ENCODE measurements around the gene EIF4E1B. TPM values are rescaled to one million over a fixed set of nuclear protein-coding genes. Genes with fewer than 3 reads are reported as not detected.
A peak's percentile ranks its signal among the peaks of the same experiment; 100 is the strongest.
"Not testable (repeated sequence)": the region's sequence is repeated elsewhere in the genome, so short reads cannot be mapped to it uniquely, and the experiment has no call there.

Gene EIF4E1B, protein sequence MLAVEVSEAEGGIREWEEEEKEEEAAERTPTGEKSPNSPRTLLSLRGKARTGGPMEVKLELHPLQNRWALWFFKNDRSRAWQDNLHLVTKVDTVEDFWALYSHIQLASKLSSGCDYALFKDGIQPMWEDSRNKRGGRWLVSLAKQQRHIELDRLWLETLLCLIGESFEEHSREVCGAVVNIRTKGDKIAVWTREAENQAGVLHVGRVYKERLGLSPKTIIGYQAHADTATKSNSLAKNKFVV
- polyA plus RNA-seq (2012; ENCODE audit: low read depth, missing spikeins) = not detected

DNA sequence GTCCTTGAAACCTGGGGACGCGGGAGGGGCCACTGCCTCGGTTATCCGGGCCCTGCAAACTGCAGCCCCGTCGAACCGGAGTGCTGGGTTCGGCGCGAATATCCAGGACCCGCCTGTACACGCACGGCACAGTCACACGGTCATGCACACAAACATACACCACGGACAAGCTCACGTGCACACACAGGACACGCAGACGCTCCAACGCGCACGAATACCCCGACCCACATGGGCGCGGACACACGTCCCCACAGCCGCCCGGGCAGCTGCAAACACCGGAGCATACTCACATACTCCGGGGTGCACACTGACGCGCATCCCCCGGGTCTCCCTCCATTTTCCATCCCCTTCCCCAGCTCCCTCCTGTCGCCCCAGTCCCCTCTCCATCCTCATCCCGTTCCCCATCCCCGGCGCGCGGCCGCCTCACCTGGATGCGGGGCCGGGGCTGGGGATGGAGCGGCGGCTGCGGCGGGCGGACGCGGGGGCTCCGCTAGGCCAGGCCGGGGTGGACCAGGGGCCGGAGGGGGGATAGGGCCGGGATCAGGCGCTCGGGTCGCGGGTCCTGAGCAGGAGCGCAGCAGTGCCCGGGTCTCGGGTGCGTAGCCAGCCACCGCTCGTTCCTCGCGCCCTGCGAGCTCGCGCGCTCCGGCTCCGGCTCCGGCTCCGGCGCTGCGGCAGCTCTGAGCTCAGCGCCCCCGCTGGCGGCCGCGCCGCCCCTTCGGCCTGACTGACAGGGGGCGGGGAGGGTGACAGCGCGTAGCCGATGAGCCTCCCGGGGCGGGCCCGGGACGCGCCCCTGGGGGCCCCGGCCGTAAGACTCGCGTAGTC, at the start of gene EIF4E1B, which contains the start of gene SNCB:
TSS of gene EIF4E1B (plus strand) at position 823 of the 828 bp plus-strand sequence. CDS start 12,113 bp downstream, outside the sequence.
TSS of gene SNCB (minus strand) at position 682 of the 828 bp plus-strand sequence. CDS start 880 bp downstream, outside the sequence.
- FAIRE-seq = peak; percentile 13
- peak; percentile 84 for DNase-seq (ENCODE audit: insufficient read length, low spot score)

GRCh38 chr5:176581361-176581760, 49.1 kb upstream of the EIF4E1B start:
- DNase-seq (ENCODE audit: insufficient read length, low spot score) = no peak
- TF ChIP-seq SPI1 (IDR thresholded peaks at IDR 0.05; ENCODE audit: low read depth, low read length) = no peak
- no peak for TF ChIP-seq POLR2AphosphoS5 (IDR thresholded peaks at IDR 0.05; ENCODE audit: low read depth, low read length)
- TF ChIP-seq POLR2A (IDR thresholded peaks at IDR 0.05; ENCODE audit: low read depth, low read length) = no peak
- no peak for TF ChIP-seq PAX5 (IDR thresholded peaks at IDR 0.05; ENCODE audit: insufficient read depth, low read length, severe bottlenecking)
- TF ChIP-seq POU2F2 (IDR thresholded peaks at IDR 0.05; ENCODE audit: low read depth, low read length) = no peak
- no peak for TF ChIP-seq TAF1 (IDR thresholded peaks at IDR 0.05; ENCODE audit: low read depth, low read length)
- no peak for FAIRE-seq

More for the DNA sequence above, at the start of gene EIF4E1B, which contains the start of gene SNCB:
- TF ChIP-seq SPI1 (IDR thresholded peaks at IDR 0.05; ENCODE audit: low read depth, low read length) = no peak
- TF ChIP-seq POU2F2 (IDR thresholded peaks at IDR 0.05; ENCODE audit: low read depth, low read length) = no peak
- no peak for TF ChIP-seq PAX5 (IDR thresholded peaks at IDR 0.05; ENCODE audit: insufficient read depth, low read length, severe bottlenecking)
- TF ChIP-seq TAF1 (IDR thresholded peaks at IDR 0.05; ENCODE audit: low read depth, low read length) = no peak
- TF ChIP-seq POLR2A (IDR thresholded peaks at IDR 0.05; ENCODE audit: low read depth, low read length) = no peak
- TF ChIP-seq POLR2AphosphoS5 (IDR thresholded peaks at IDR 0.05; ENCODE audit: low read depth, low read length) = no peak

DNA sequence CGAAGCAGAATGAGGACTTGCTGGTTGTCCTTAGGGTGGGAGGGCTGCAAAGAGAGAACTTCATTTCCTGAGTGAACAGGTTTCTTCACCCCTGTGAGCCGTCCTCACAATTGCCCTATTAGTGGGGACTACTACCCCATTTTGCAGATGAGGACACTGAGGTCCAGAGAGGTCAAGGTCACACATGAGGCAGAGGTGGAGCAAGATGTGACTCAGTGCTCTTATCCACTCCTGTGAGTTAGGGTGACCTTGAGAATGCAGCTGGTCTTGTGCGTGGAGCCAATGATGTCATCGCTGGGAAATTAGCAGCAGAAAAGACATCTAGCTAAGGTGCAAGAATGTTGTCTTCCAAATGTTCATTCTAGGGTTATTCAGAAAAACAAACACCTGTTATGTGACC, 47.4 kb upstream of the EIF4E1B start:
- TF ChIP-seq TAF1 (IDR thresholded peaks at IDR 0.05; ENCODE audit: low read depth, low read length) (no peak), POLR2A (IDR thresholded peaks at IDR 0.05; ENCODE audit: low read depth, low read length) (no peak), POU2F2 (IDR thresholded peaks at IDR 0.05; ENCODE audit: low read depth, low read length) (no peak), SPI1 (IDR thresholded peaks at IDR 0.05; ENCODE audit: low read depth, low read length) (no peak), POLR2AphosphoS5 (IDR thresholded peaks at IDR 0.05; ENCODE audit: low read depth, low read length) (no peak), PAX5 (IDR thresholded peaks at IDR 0.05; ENCODE audit: insufficient read depth, low read length, severe bottlenecking) (no peak)
- no peak for DNase-seq (ENCODE audit: insufficient read length, low spot score)
- FAIRE-seq = no peak

DNA sequence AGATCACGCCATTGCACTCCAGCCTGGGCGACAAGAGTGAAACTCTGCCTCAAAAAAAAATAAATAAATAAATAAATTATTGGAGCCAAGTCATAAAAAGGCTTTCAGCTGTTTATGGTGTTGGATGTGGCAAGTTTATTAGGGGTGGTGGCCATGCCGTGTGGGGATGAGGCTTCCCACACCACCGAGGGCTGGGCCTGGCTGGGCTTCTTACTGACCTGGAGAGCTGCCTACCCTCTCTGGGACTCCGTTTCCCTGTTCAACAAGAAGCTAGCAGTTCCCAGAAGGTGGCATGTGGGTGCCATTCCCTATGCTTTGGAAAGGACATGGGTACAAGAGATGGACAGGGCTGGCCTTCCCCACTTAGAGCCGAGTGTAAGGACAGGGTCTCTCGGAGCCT, 43.1 kb upstream of the EIF4E1B start:
- no peak for FAIRE-seq
- TF ChIP-seq POLR2A (IDR thresholded peaks at IDR 0.05; ENCODE audit: low read depth, low read length) (no peak), POLR2AphosphoS5 (IDR thresholded peaks at IDR 0.05; ENCODE audit: low read depth, low read length) (no peak), SPI1 (IDR thresholded peaks at IDR 0.05; ENCODE audit: low read depth, low read length) (no peak), POU2F2 (IDR thresholded peaks at IDR 0.05; ENCODE audit: low read depth, low read length) (no peak)
- DNase-seq (ENCODE audit: insufficient read length, low spot score) = no peak

DNA sequence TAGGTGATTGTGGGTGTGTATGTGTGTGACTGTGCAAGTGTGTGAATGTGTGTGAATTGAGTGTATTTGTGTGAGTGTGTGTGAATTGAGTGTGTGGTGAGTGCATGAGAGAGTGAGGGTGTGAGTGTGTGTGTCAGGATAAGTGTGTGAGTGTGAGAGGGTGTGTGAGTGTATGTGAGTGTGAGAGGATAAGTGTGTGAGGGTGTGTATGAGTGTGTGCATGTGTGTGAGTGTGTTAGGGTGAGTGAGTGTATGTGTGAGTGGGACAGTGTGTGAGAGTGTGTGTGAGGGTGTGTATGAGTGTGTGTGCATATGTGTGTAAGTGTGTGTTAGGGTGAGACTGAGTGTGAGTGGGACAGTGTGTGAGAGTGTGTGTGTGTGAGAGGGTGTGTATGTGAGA, 42.2 kb upstream of the EIF4E1B start:
- TF ChIP-seq POLR2AphosphoS5 (IDR thresholded peaks at IDR 0.05; ENCODE audit: low read depth, low read length) = no peak
- no peak for TF ChIP-seq TAF1 (IDR thresholded peaks at IDR 0.05; ENCODE audit: low read depth, low read length)
- TF ChIP-seq POU2F2 (IDR thresholded peaks at IDR 0.05; ENCODE audit: low read depth, low read length) = no peak
- no peak for TF ChIP-seq POLR2A (IDR thresholded peaks at IDR 0.05; ENCODE audit: low read depth, low read length)
- TF ChIP-seq PAX5 (IDR thresholded peaks at IDR 0.05; ENCODE audit: insufficient read depth, low read length, severe bottlenecking) = no peak
- no peak for TF ChIP-seq SPI1 (IDR thresholded peaks at IDR 0.05; ENCODE audit: low read depth, low read length)
- FAIRE-seq (no peak), DNase-seq (ENCODE audit: insufficient read length, low spot score) (no peak)

DNA sequence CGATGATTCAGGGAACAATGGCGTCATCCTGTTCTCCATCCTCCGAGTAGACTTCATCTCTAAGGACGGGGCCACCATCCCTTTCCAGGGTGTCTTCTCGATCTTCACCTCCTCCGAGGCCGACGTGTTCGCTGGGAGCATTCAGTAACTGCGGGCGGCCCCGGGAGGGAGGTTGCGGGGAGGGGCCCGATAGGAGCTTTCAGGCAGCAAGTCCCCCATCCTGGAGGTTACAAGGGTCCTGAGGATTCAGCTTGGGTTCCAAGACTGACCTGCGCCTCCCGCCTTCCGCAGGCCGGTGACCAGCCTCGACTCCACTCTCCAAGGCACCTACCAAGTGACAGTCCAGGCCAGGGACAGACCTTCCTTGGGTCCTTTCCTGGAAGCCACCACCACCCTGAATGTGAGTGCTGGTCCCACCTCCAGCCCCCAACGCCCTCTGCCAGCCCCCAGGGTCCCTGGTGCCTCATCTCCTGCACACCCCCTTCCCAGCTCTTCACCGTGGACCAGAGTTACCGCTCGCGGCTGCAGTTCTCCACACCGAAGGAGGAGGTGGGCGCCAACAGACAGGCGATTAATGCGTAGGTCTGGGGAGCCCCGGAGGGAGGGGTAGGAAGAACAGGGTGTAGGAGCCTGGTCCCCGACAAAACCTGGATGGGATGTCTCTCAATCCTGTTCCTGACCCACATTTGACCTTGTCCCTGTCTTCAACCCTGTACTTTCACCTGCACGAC, 41.3 kb upstream of the EIF4E1B start:
- DNase-seq (ENCODE audit: insufficient read length, low spot score) (no peak), FAIRE-seq (no peak)
- TF ChIP-seq POLR2AphosphoS5 (IDR thresholded peaks at IDR 0.05; ENCODE audit: low read depth, low read length) = no peak

- no peak for FAIRE-seq
- no peak for DNase-seq (ENCODE audit: insufficient read length, low spot score)
- TF ChIP-seq PAX5 (IDR thresholded peaks at IDR 0.05; ENCODE audit: insufficient read depth, low read length, severe bottlenecking) (no peak), TAF1 (IDR thresholded peaks at IDR 0.05; ENCODE audit: low read depth, low read length) (no peak), POLR2AphosphoS5 (IDR thresholded peaks at IDR 0.05; ENCODE audit: low read depth, low read length) (no peak), POLR2A (IDR thresholded peaks at IDR 0.05; ENCODE audit: low read depth, low read length) (no peak), SPI1 (IDR thresholded peaks at IDR 0.05; ENCODE audit: low read depth, low read length) (no peak), POU2F2 (IDR thresholded peaks at IDR 0.05; ENCODE audit: low read depth, low read length) (no peak)
These were observed 40.3 kb upstream of the EIF4E1B start for GRCh38 chr5:176590035-176590717.

DNA sequence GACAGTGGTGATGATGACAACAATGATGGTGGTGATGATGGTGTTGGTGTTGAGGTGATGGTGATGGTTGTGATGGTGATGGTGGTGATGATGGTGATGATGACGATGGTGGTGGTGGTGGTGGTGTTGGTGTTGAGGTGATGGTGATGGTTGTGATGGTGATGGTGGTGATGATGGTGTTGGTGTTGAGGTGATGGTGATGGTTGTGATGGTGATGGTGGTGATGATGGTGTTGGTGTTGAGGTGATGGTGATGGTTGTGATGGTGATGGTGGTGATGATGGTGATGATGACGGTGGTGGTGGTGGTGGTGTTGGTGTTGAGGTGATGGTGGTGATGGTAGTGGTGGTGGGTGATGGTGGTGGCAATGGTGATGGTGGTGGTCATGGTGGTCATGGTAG, 38.8 kb upstream of the EIF4E1B start:
- DNase-seq (ENCODE audit: insufficient read length, low spot score) = not testable (repeated sequence)
- peak; percentile 98 for FAIRE-seq

DNA sequence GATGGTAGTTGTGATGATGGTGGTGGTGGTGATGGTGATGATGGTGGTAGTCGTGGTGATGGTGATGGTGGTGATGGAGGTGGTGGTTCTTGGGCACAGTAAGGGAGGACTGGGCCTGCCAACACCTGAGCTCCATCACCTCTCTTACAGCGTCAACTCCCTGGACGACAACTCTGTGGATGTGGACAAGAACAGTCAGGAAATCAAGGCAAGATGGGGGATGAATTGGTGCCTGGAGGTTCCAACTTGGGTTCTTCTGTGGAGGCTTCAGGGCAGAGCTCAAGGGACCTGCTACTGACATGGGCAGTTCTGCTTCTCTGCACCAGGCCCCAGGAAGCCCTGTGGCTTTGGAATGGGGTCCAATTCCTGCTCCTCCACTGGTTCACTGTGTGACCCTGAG, 37.9 kb upstream of the EIF4E1B start:
- TF ChIP-seq POLR2AphosphoS5 (IDR thresholded peaks at IDR 0.05; ENCODE audit: low read depth, low read length) (no peak), POLR2A (IDR thresholded peaks at IDR 0.05; ENCODE audit: low read depth, low read length) (no peak), PAX5 (IDR thresholded peaks at IDR 0.05; ENCODE audit: insufficient read depth, low read length, severe bottlenecking) (no peak), TAF1 (IDR thresholded peaks at IDR 0.05; ENCODE audit: low read depth, low read length) (no peak), SPI1 (IDR thresholded peaks at IDR 0.05; ENCODE audit: low read depth, low read length) (no peak), POU2F2 (IDR thresholded peaks at IDR 0.05; ENCODE audit: low read depth, low read length) (no peak)
- FAIRE-seq (peak; percentile 13), DNase-seq (ENCODE audit: insufficient read length, low spot score) (no peak)
